Mucosa of descending colon (tissue), 3 donors: Measurements from ENCODE around the gene GNAQ. TPM values are rescaled to one million over a fixed set of nuclear protein-coding genes. Genes with fewer than 3 reads are reported as not detected.

Source experiments
- ATAC-seq: fragments of 200-7000 bp; cut with Tn5 transposase; one replicate; pipeline ENCODE4 v1.9.1; 2020; ENCODE audit warnings: mild to moderate bottlenecking, moderate library complexity
- DNase-seq, 3 donors: peaks; one replicate each; pipeline ENCODE4 v3.0.0-alpha.2; 2020
- H3K36me3 ChIP-seq: fragments of 200-600 bp; one replicate; pipeline ENCODE4 v1.8.0; 2021; ENCODE audit warnings: low read depth, mild to moderate bottlenecking
- H3K4me1 ChIP-seq: fragments of 200-600 bp; one replicate; pipeline ENCODE4 v1.8.0; 2021; ENCODE audit warnings: low read depth, mild to moderate bottlenecking
- H3K4me3 ChIP-seq: fragments of 200-600 bp; one replicate; pipeline ENCODE4 v1.8.0; 2021; ENCODE audit warnings: mild to moderate bottlenecking
- H3K9me3 ChIP-seq: fragments of 200-600 bp; one replicate; pipeline ENCODE4 v1.8.0; 2021; ENCODE audit warnings: mild to moderate bottlenecking
- CTCF ChIP-seq: fragments of 200-600 bp; IDR thresholded peaks from one replicate; pipeline ENCODE4 v1.8.0; 2022; ENCODE audit warnings: antibody characterized with exemption, mild to moderate bottlenecking
- intact Hi-C, 2 donors: fragments of 100-400 bp; cut with DNase I in 1 of 2; cut with micrococcal nuclease in 1 of 2; formaldehyde crosslinking; loops; one replicate each; pipeline versions ENCODE4 v1.11.0 to v1.11.1; 2022; cut with DNase I, micrococcal nuclease
- total RNA-seq, 3 donors: library from RNA; stranded (reverse); fragmentation: NEBNext Ultra II Directional in 2 of 3; extraction: Animal tissue kit (Norgen Biotek cat#: 25700) in 2 of 3; gene quantifications; one replicate each; pipeline versions ENCODE4 v1.2.1 to v1.2.4, GENCODE V29; 2021 to 2023
- donor health status: DM: no; HTN: no; CAD: no; lungs with moderate emphysema.
- donor health status: DM: no; HTN: no; CAD: no.
- donor health status: DM: no; HTN: yes; CAD: no.

Gene GNAQ
- total RNA-seq, 3 donors from 2014 or later: 95.9 to 115 (median 104) TPM

- H3K36me3 ChIP-seq: no peaks in the 10 kb centered on the region
- no peaks in the 10 kb centered on the region for H3K4me1 ChIP-seq
- no peaks in the 10 kb centered on the region for H3K9me3 ChIP-seq
- DNase-seq: no peak
- no peak overlapping the region for H3K4me3 ChIP-seq
- no peak for ATAC-seq
- intact Hi-C loops: no loop called here
- no peak for TF ChIP-seq CTCF
Observed at GRCh38 chr9:77933019-77933418, 98.6 kb downstream of the GNAQ start.

- no peak for DNase-seq
- H3K9me3 ChIP-seq: no peaks in the 10 kb centered on the region
- ATAC-seq: no peak
- no peak overlapping the region for H3K4me3 ChIP-seq
- H3K36me3 ChIP-seq: no peaks in the 10 kb centered on the region
- TF ChIP-seq CTCF: no peak
- H3K4me1 ChIP-seq: peaks cover 5% of the 10 kb centered on the region
- intact Hi-C loops: no loop called here
Observed at GRCh38 chr9:77929942-77930341, 101.7 kb downstream of the GNAQ start.

DNA sequence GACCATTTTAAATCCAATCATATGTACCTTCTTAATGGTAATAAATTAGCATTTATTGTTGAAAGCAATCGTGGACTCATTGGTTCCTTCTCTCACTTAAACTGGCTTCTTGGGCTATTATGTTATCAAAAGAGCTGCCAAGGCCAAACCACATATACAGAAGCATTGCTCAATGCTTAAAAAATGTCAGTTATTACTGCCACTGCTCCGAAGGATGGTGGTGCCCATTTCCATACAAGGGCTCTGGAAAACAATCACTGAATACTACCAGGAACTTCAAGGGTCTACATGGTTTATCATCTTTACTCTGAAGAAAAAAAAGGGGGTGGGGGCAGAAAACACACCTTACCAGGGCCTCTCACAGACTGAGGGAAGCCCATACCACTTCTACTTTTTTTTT, 104.3 kb downstream of the GNAQ start:
- no peaks in the 10 kb centered on the region for H3K9me3 ChIP-seq
- no peak for DNase-seq
- intact Hi-C loops: no loop called here
- ATAC-seq: no peak
- no peak overlapping the region for H3K4me3 ChIP-seq
- H3K36me3 ChIP-seq: no peaks in the 10 kb centered on the region
- H3K4me1 ChIP-seq: peaks cover 5% of the 10 kb centered on the region
- TF ChIP-seq CTCF: no peak

GRCh38 chr9:77926371-77926878, 105.2 kb downstream of the GNAQ start:
- no peak for ATAC-seq
- H3K4me3 ChIP-seq: no peak overlapping the region

DNA sequence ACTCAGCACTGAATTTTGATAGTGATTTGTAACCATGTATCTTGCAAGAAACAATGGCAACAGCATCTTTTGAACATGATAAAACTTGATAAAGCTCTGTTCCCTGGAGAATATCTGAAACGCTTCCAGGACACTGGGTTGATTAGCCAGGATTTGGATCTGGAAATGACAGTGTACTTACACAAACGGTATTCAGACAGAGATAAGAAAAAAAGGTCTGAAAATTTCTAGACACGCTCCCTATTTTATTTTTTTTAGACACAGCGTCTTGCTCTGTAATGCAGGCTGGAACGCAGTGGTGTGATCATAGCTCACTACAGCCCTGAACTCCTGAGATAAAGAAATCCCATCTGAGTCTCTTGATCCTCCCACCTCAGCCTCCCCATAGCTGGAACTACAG, 109.0 kb downstream of the GNAQ start:
- Histone ChIP-seq H3K36me3 (no peaks in the 10 kb centered on the region), H3K4me1 (peaks cover 5% of the 10 kb centered on the region), H3K9me3 (no peaks in the 10 kb centered on the region), H3K4me3 (no peak overlapping the region)
- ATAC-seq (no peak), DNase-seq (no peak)
- no peak for TF ChIP-seq CTCF
- intact Hi-C loops: no loop called here

More at GRCh38 chr9:77926371-77926878, 105.2 kb downstream of the GNAQ start:
- H3K36me3 ChIP-seq: no peaks in the 10 kb centered on the region
- intact Hi-C loops: no loop called here
- DNase-seq: no peak
- no peaks in the 10 kb centered on the region for H3K9me3 ChIP-seq
- no peak for TF ChIP-seq CTCF
- peaks cover 5% of the 10 kb centered on the region for H3K4me1 ChIP-seq

GRCh38 chr9:77917800-77918199, 113.8 kb downstream of the GNAQ start:
- ATAC-seq: no peak
- DNase-seq: no peak
- Histone ChIP-seq H3K4me3 (no peak overlapping the region), H3K36me3 (no peaks in the 10 kb centered on the region), H3K4me1 (no peaks in the 10 kb centered on the region), H3K9me3 (no peaks in the 10 kb centered on the region)
- intact Hi-C loops: no loop called here
- TF ChIP-seq CTCF: no peak
